HepG2 (cell line): Measurements from ENCODE around the gene GRB7. TPM values are rescaled to one million over a fixed set of nuclear protein-coding genes. Genes with fewer than 3 reads are reported as not detected.

Source experiments
- ATAC-seq: fragments of 200-7000 bp; cut with Tn5 transposase; 3 replicates; pipeline ENCODE4 v1.9.1; 2020; ENCODE audit warnings: mild to moderate bottlenecking, moderate library complexity
- BruUV-seq: library from RNA; stranded (reverse); fragments of 400-500 nt; replicated peaks from 2 replicates; lab custom pipeline; 2021; lab: Mats Ljungman, UMichigan
- CTCF ChIA-PET: fragments of 300-600 bp; formaldehyde crosslinking; extraction: SDS; loops from one replicate; lab custom pipeline; 2021; ENCODE audit warnings: low total read pairs, inconsistent platforms, low intra/inter-chr PET ratio; lab: Yijun Ruan, JAX
- POLR2A ChIA-PET: fragments of 350-600 bp; sonication (Branson Sonifier 250); formaldehyde crosslinking; loops from one replicate; lab custom pipeline; 2020; ENCODE audit warnings: antibody characterized with exemption, inconsistent platforms; lab: Yijun Ruan, JAX
- DNase-seq: peaks from one replicate; pipeline ENCODE4 v3.0.0-alpha.2; 2015; ENCODE audit warnings: low spot score
- FAIRE-seq: peaks from 3 replicates; lab custom pipeline; 2011; peaks lifted over from hg19 to GRCh38; lab: Jason Lieb, UNC
- H2AFZ ChIP-seq: one replicate; pipeline ENCODE4 v1.6.1; 2011; ENCODE audit warnings: low read length, inconsistent platforms
- H3K27ac ChIP-seq: fragments of 300-600 bp; 3 replicates; pipeline ENCODE4 v1.8.0; 2011; ENCODE audit warnings: mixed run types, mild to moderate bottlenecking, mixed read lengths, low read length, inconsistent platforms; ENCODE audit not compliant: insufficient read depth; ENCODE audit errors: extremely low read length
- H3K27me3 ChIP-seq, 2 experiments: fragments of 200-600 bp in 1 of 2; 2 replicates in 1 of 2; 3 replicates in 1 of 2; pipeline versions ENCODE4 v1.6.0 to v1.8.0; 2011; ENCODE audit warnings: low read length in 2 of 2, mild to moderate bottlenecking in 2 of 2, moderate library complexity in 2 of 2, inconsistent platforms in 1 of 2; ENCODE audit not compliant: insufficient read depth in 2 of 2, control insufficient read depth in 1 of 2
- H3K36me3 ChIP-seq, 2 experiments: fragments of 200-600 bp in 1 of 2; replicated peaks in 1 of 2; 2 replicates in 1 of 2; 3 replicates in 1 of 2; pipeline versions ENCODE4 v1.5.1 to v1.8.0; 2011; ENCODE audit warnings: low read length in 2 of 2, inconsistent platforms in 1 of 2; ENCODE audit not compliant: insufficient read depth in 2 of 2, control insufficient read depth in 1 of 2
- H3K4me1 ChIP-seq: 2 replicates; pipeline ENCODE4 v1.5.1; 2012; ENCODE audit warnings: low read length, inconsistent platforms; ENCODE audit not compliant: insufficient read depth
- H3K4me2 ChIP-seq: 2 replicates; pipeline ENCODE4 v1.6.0; 2011; ENCODE audit warnings: low read depth, low read length, inconsistent platforms
- H3K4me3 ChIP-seq, 3 experiments: fragments of 200-600 bp in 1 of 3; sonication (generic), shearing (Covaris generic) in 1 of 3; replicated peaks in 1 of 3; 2 replicates each; pipeline ENCODE4 v1.5.1; 2011 to 2016; ENCODE audit warnings: low read length in 3 of 3, inconsistent platforms in 2 of 3, low read depth in 2 of 3, mild to moderate bottlenecking in 2 of 3, control low read depth in 1 of 3, mixed read lengths in 1 of 3; ENCODE audit not compliant: insufficient read depth in 1 of 3
- H3K79me2 ChIP-seq: one replicate; pipeline ENCODE4 v1.6.1; 2011; ENCODE audit warnings: low read length, inconsistent platforms; ENCODE audit not compliant: insufficient read depth
- H3K9ac ChIP-seq: 2 replicates; pipeline ENCODE4 v1.6.0; 2011; ENCODE audit warnings: mild to moderate bottlenecking, low read depth, low read length, inconsistent platforms; ENCODE audit not compliant: insufficient read depth
- H3K9me3 ChIP-seq: 2 replicates; pipeline ENCODE4 v1.5.1; 2012; ENCODE audit warnings: mild to moderate bottlenecking, low read length
- H4K20me1 ChIP-seq: 2 replicates; pipeline ENCODE4 v1.6.0; 2011; ENCODE audit warnings: inconsistent platforms, mild to moderate bottlenecking, low read length, moderate library complexity; ENCODE audit not compliant: insufficient read depth
- AGO2 ChIP-seq: fragments of 200-400 bp; formaldehyde crosslinking; optimal IDR thresholded peaks from 2 replicates; pipeline ENCODE3; 2017; ENCODE audit warnings: mild to moderate bottlenecking, low read depth, low read length, moderate library complexity
- ZNF337 ChIP-seq: sonication (generic); formaldehyde crosslinking; IDR thresholded peaks from 2 replicates; pipeline ENCODE4 v1.5.1; 2020; ENCODE audit warnings: missing genetic modification reagents, low read depth, mild to moderate bottlenecking, borderline replicate concordance
- WGBS: methylation state at CpG from one replicate; pipeline ENCODE4 v1.1.6; 2017; ENCODE audit warnings: low lambda C conversion rate; 5-methylcytosine and 5-hydroxymethylcytosine counted together
- in situ Hi-C: cut with HindIII; loops from 2 replicates; pipeline ENCODE4 v1.10.0; 2017; ENCODE audit warnings: low pct_unique_long_range_greater_than_20kb; ENCODE audit not compliant: extremely low pct_ligation_motif_present
- intact Hi-C: fragments of 100-400 bp; cut with micrococcal nuclease; formaldehyde crosslinking; loops from one replicate; pipeline ENCODE4 v1.10.0; 2022; ENCODE audit not compliant: unreplicated experiment
- polyA plus RNA-seq, 8 experiments: library from polyadenylated mRNA; depleted of rRNA in 3 of 8; stranded (reverse) in 7 of 8; unstranded in 1 of 8; fragments of >200 nt; fragmentation: Illumina TruSeq in 4 of 8; extraction: Trizol in 4 of 8; gene quantifications; 2 replicates each; pipeline versions ENCODE4 v1.2.1 to v1.2.3, GENCODE V29; 2011 to 2016; ENCODE audit warnings: low read depth in 4 of 8, missing spikeins in 1 of 8, mixed read lengths in 1 of 8; ENCODE audit not compliant: insufficient read depth in 1 of 8
- total RNA-seq, 5 experiments: library from RNA; depleted of rRNA; stranded (reverse); fragments of >200 nt; fragmentation: Illumina TruSeq; extraction: Trizol; gene quantifications; 2 replicates each; pipeline ENCODE4 v1.2.3, GENCODE V29; 2016; ENCODE audit warnings: low read depth in 1 of 5
- TF ChIP-seq, protein P1 (sequence below): sonication (generic); formaldehyde crosslinking; IDR thresholded peaks from 2 replicates; pipeline ENCODE4 v1.4.0; 2020; ENCODE audit warnings: mild to moderate bottlenecking, missing genetic modification reagents
- TF ChIP-seq, protein P2 (sequence below): sonication (generic); formaldehyde crosslinking; IDR thresholded peaks from 2 replicates; pipeline ENCODE4 v1.5.0; 2020; ENCODE audit warnings: mild to moderate bottlenecking, missing genetic modification reagents, moderate library complexity

Gene GRB7
- total and polyA plus RNA-seq, 2 of the 13 experiments (the other 11 are each of a cell fraction or from before 2014, with no cell fraction given), result 60.2 to 77.7 TPM

DNA sequence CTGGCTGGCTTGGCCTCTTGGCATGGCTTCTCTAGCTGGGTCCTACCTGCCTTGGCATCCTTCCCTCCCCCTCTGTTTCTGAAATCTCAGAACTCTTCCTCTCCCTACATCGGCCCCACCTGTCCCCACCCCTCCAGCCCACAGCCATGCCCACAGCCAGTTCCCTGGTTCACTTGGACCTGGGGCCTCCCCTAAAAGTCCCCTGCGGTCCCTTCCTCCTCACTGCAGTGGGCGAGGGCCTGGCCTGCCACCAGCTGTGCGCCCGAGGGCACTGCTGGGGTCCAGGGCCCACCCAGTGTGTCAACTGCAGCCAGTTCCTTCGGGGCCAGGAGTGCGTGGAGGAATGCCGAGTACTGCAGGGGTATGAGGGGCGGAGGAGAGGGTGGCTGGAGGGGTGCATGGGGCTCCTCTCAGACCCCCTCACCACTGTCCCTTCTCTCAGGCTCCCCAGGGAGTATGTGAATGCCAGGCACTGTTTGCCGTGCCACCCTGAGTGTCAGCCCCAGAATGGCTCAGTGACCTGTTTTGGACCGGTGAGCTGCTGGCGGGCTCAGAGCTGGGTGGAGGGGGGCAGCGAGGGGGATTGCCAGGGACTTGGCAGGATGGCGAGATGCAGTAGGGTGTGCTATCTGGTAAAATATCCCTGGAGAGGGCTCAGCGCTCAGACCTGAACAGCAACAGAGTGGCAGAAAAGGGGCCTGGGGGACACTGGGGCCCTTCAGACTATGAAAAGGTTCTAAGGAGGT is 21.5 kb upstream of the GRB7 start:
- no peak for FAIRE-seq
- Histone ChIP-seq H3K4me3 (no peak overlapping the region), H3K36me3 (peaks cover 34 to 83% of the 10 kb centered on the region in 2 experiments), H3K4me1 (no peaks in the 10 kb centered on the region), H2AFZ (no peak overlapping the region), H3K9me3 (no peaks in the 10 kb centered on the region), H3K79me2 (no peaks in the 10 kb centered on the region), H4K20me1 (no peaks in the 10 kb centered on the region), H3K9ac (no peak overlapping the region), H3K27ac (no peak overlapping the region), H3K27me3 (no peaks in the 10 kb centered on the region), H3K4me2 (no peak overlapping the region)
- POLR2A ChIA-PET, result interaction anchor here (0.6 to 4.1 kb wide), 3 partner anchors 13 to 23 kb away, joined by 3 to 11 read pairs (median 3); no protein-coding TSS in a partner anchor
- 98% methylated on average over 15 of the region's 15 CpGs for WGBS
- no TSS peak for BruUV-seq
- no peak for DNase-seq
- TF ChIP-seq, protein P1, sequence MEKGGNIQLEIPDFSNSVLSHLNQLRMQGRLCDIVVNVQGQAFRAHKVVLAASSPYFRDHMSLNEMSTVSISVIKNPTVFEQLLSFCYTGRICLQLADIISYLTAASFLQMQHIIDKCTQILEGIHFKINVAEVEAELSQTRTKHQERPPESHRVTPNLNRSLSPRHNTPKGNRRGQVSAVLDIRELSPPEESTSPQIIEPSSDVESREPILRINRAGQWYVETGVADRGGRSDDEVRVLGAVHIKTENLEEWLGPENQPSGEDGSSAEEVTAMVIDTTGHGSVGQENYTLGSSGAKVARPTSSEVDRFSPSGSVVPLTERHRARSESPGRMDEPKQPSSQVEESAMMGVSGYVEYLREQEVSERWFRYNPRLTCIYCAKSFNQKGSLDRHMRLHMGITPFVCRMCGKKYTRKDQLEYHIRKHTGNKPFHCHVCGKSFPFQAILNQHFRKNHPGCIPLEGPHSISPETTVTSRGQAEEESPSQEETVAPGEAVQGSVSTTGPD (CRISPR knock-in tag), result no peak
- TF ChIP-seq ZNF337 (CRISPR knock-in tag), result no peak
- TF ChIP-seq, protein P2, sequence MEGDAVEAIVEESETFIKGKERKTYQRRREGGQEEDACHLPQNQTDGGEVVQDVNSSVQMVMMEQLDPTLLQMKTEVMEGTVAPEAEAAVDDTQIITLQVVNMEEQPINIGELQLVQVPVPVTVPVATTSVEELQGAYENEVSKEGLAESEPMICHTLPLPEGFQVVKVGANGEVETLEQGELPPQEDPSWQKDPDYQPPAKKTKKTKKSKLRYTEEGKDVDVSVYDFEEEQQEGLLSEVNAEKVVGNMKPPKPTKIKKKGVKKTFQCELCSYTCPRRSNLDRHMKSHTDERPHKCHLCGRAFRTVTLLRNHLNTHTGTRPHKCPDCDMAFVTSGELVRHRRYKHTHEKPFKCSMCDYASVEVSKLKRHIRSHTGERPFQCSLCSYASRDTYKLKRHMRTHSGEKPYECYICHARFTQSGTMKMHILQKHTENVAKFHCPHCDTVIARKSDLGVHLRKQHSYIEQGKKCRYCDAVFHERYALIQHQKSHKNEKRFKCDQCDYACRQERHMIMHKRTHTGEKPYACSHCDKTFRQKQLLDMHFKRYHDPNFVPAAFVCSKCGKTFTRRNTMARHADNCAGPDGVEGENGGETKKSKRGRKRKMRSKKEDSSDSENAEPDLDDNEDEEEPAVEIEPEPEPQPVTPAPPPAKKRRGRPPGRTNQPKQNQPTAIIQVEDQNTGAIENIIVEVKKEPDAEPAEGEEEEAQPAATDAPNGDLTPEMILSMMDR (CRISPR knock-in tag), result no peak
- peak; percentile 78 for TF ChIP-seq AGO2
- in situ Hi-C loops (no loop called here), intact Hi-C loops (no loop called here)
- CTCF ChIA-PET, result no interaction called here
- ATAC-seq, result peak; percentile 13; the same call in 2 of the 3 replicates
